ENCODE data around the gene FLVCR2. TPM values are rescaled to one million over a fixed set of nuclear protein-coding genes. Genes with fewer than 3 reads are reported as not detected.

Gene FLVCR2
- polyA plus RNA-seq, 3 donors, result 13.2 to 36.6 (median 16.3) TPM

DNA sequence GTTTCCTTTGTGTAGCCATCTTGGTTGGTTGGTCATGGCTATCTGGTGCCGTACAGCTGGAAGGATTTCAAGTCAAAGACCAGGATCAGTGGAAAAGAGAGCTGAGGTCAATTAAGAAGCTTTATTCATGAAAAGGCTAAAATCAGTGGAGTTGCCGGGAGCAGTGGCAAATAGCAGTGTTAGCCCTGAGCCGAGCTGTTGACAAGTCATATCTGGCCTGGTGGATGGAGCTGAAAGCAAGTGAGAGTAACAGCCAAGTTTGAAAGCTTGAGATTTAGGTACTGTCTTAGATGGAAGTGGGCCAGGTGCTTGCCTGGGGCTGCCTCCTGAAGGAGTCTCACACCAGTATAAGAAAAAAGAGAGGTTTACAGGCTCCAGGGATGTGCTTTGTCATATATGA, 47.2 kb upstream of the FLVCR2 start:
- Histone ChIP-seq H3K9me3 (replicated peaks in 1 of 2; ENCODE audit: control insufficient read depth in 1 of 2, insufficient read depth in 1 of 2, low read length in 2 of 2) (no peaks in the 10 kb centered on the region), H3K27me3 (ENCODE audit: control insufficient read depth in 2 of 2, insufficient read depth in 2 of 2, low read length in 2 of 2) (no peaks in the 10 kb centered on the region), H3K4me1 (ENCODE audit: control insufficient read depth in 1 of 2, insufficient read depth in 2 of 2, low read length in 2 of 2) (peaks cover 12 to 16% of the 10 kb centered on the region in 2 donors), H3K79me2 (ENCODE audit: insufficient read depth, low read length) (peaks cover 64% of the 10 kb centered on the region), H2AFZ (ENCODE audit: insufficient read depth, low read depth, low read length, poor library complexity, severe bottlenecking) (no peak overlapping the region), H3K4me2 (replicated peaks; ENCODE audit: extremely low read depth, low read length, poor library complexity, severe bottlenecking) (no peak overlapping the region), H4K20me1 (ENCODE audit: insufficient read depth, low read length) (peaks cover 29% of the 10 kb centered on the region), H3K36me3 (replicated peaks in 1 of 2; ENCODE audit: control insufficient read depth in 1 of 2, insufficient read depth in 2 of 2, low read length in 2 of 2) (peaks cover 39 to 70% of the 10 kb centered on the region in 2 donors), H3K4me3 (replicated peaks in 1 of 3; ENCODE audit: low read depth in 2 of 3, low read length in 3 of 3) (no peak overlapping the region), H3K27ac (ENCODE audit: low read depth in 1 of 2, low read length in 2 of 2) (no peak overlapping the region), H3K9ac (ENCODE audit: insufficient read depth, low read length, poor library complexity, severe bottlenecking) (no peak overlapping the region)
- peaks cover 30% of the 10 kb centered on the region for H3K4me1 Mint-ChIP-seq
- DNase-seq, result no peak
- peaks cover 58 to 71% of the 10 kb centered on the region in 2 donors for H3K36me3 Mint-ChIP-seq
- H3K4me3 Mint-ChIP-seq, result no peak overlapping the region
- peak overlapping the region in 3 of 7 donors; percentile 21 to 80 (median 21) for H3K27ac Mint-ChIP-seq
- intact Hi-C loops (cut with micrococcal nuclease), result no loop called here
- TF ChIP-seq CTCF (IDR thresholded peaks at IDR 0.05), result no peak
- peaks cover 0 to 2% (median 0%) of the 10 kb centered on the region in 3 donors for H3K27me3 Mint-ChIP-seq (ENCODE audit: low read depth in 3 of 3)
- H3K9me3 Mint-ChIP-seq, result no peaks in the 10 kb centered on the region
- 100% methylated on average over 2 of the region's 3 CpGs for WGBS (ENCODE audit: insufficient coverage)

GRCh38 chr14:75531660-75532317, 46.6 kb upstream of the FLVCR2 start:
- peaks cover 63% of the 10 kb centered on the region for H3K79me2 ChIP-seq (ENCODE audit: insufficient read depth, low read length)
- no peak overlapping the region for H3K4me3 ChIP-seq (replicated peaks in 1 of 3; ENCODE audit: low read depth in 2 of 3, low read length in 3 of 3)
- H3K4me2 ChIP-seq (replicated peaks; ENCODE audit: extremely low read depth, low read length, poor library complexity, severe bottlenecking), result no peak overlapping the region
- Mint-ChIP-seq H3K4me1 (peaks cover 26% of the 10 kb centered on the region), H3K36me3 (peaks cover 54 to 69% of the 10 kb centered on the region in 2 donors), H3K4me3 (no peak overlapping the region), H3K27ac (no peak overlapping the region), H3K27me3 (ENCODE audit: low read depth in 3 of 3) (peaks cover 0 to 2% (median 0%) of the 10 kb centered on the region in 3 donors), H3K9me3 (no peaks in the 10 kb centered on the region)
- H3K27me3 ChIP-seq (ENCODE audit: control insufficient read depth in 2 of 2, insufficient read depth in 2 of 2, low read length in 2 of 2), result no peaks in the 10 kb centered on the region
- no peak overlapping the region for H3K9ac ChIP-seq (ENCODE audit: insufficient read depth, low read length, poor library complexity, severe bottlenecking)
- peaks cover 12 to 16% of the 10 kb centered on the region in 2 donors for H3K4me1 ChIP-seq (ENCODE audit: control insufficient read depth in 1 of 2, insufficient read depth in 2 of 2, low read length in 2 of 2)
- no peak overlapping the region for H3K27ac ChIP-seq (ENCODE audit: low read depth in 1 of 2, low read length in 2 of 2)
- H4K20me1 ChIP-seq (ENCODE audit: insufficient read depth, low read length), result peaks cover 28% of the 10 kb centered on the region
- no peak for DNase-seq
- intact Hi-C loops (cut with micrococcal nuclease), result no loop called here
- H2AFZ ChIP-seq (ENCODE audit: insufficient read depth, low read depth, low read length, poor library complexity, severe bottlenecking), result no peak overlapping the region
- 80% methylated on average over 2 of the region's 5 CpGs for WGBS (ENCODE audit: insufficient coverage)
- H3K9me3 ChIP-seq (replicated peaks in 1 of 2; ENCODE audit: control insufficient read depth in 1 of 2, insufficient read depth in 1 of 2, low read length in 2 of 2), result no peaks in the 10 kb centered on the region
- TF ChIP-seq CTCF (IDR thresholded peaks at IDR 0.05), result no peak
- peaks cover 37 to 66% of the 10 kb centered on the region in 2 donors for H3K36me3 ChIP-seq (replicated peaks in 1 of 2; ENCODE audit: control insufficient read depth in 1 of 2, insufficient read depth in 2 of 2, low read length in 2 of 2)

All from CD14-positive monocyte (primary cell).